Testis (tissue), 3 donors: ENCODE measurements around the gene SLC25A25. TPM values are rescaled to one million over a fixed set of nuclear protein-coding genes. Genes with fewer than 3 reads are reported as not detected.

Source experiments
- DNase-seq: peaks from one replicate; pipeline ENCODE4 v3.0.0-alpha.2; 2019
- H3K27ac ChIP-seq, 2 donors: fragments of 200-600 bp; sonication (generic); one replicate each; pipeline ENCODE4 v1.5.1; 2019
- H3K27me3 ChIP-seq: fragments of 200-600 bp; sonication (generic); one replicate; pipeline ENCODE4 v1.5.1; 2019
- H3K36me3 ChIP-seq: fragments of 200-600 bp; sonication (generic); one replicate; pipeline ENCODE4 v1.5.1; 2017; ENCODE audit warnings: low read depth; ENCODE audit errors: missing control alignments
- H3K4me1 ChIP-seq: fragments of 200-600 bp; sonication (generic); one replicate; pipeline ENCODE4 v1.5.1; 2019
- H3K4me3 ChIP-seq, 2 donors: fragments of 200-600 bp; sonication (generic); one replicate each; pipeline ENCODE4 v1.5.1; 2017 to 2019
- H3K9me3 ChIP-seq: fragments of 200-600 bp; sonication (generic); one replicate; pipeline ENCODE4 v1.5.1; 2017
- POLR2A ChIP-seq: fragments of 450-650 bp; IDR thresholded peaks from one replicate; pipeline ENCODE4 v1.6.1; 2017; ENCODE audit warnings: antibody characterized with exemption, mild to moderate bottlenecking, moderate library complexity
- WGBS, 2 donors: methylation state at CpG; one replicate each; pipeline ENCODE4 v1.1.5; 2018; 5-methylcytosine and 5-hydroxymethylcytosine counted together
- intact Hi-C: fragments of 100-400 bp; cut with DNase I; formaldehyde crosslinking; loops from one replicate; pipeline ENCODE4 v1.15.1; 2023; ENCODE audit warnings: low total_unique reads
- polyA plus RNA-seq: library from polyadenylated mRNA; stranded (reverse); fragments of 350-450 nt; fragmentation: Illumina TruSeq; extraction: RNeasy Lipid Tissue Mini Kit (QIAGEN cat#74804); gene quantifications from one replicate; pipeline ENCODE4 v1.2.3, GENCODE V29; 2014; ENCODE audit warnings: low read depth, low replicate concordance; ENCODE audit not compliant: insufficient read depth
- total RNA-seq, 2 donors: library from RNA; depleted of rRNA; stranded (reverse); fragments of >200 nt; gene quantifications; one replicate each; pipeline ENCODE4 v1.2.3, GENCODE V29; 2016
- TF ChIP-seq, protein P1 (sequence below), 3 experiments: fragments of 450-650 bp in 2 of 3; fragments of 200-600 bp in 1 of 3; sonication (generic) in 1 of 3; IDR thresholded peaks; one replicate each; pipeline ENCODE4 v1.5.1; 2016 to 2019; ENCODE audit warnings: antibody characterized with exemption in 3 of 3, mild to moderate bottlenecking in 2 of 3, moderate library complexity in 1 of 3

The SLC25A25 gene
- total and polyA plus RNA-seq, 3 donors from 2014 or later = 15.0 to 21.1 (median 19.1) TPM

DNA sequence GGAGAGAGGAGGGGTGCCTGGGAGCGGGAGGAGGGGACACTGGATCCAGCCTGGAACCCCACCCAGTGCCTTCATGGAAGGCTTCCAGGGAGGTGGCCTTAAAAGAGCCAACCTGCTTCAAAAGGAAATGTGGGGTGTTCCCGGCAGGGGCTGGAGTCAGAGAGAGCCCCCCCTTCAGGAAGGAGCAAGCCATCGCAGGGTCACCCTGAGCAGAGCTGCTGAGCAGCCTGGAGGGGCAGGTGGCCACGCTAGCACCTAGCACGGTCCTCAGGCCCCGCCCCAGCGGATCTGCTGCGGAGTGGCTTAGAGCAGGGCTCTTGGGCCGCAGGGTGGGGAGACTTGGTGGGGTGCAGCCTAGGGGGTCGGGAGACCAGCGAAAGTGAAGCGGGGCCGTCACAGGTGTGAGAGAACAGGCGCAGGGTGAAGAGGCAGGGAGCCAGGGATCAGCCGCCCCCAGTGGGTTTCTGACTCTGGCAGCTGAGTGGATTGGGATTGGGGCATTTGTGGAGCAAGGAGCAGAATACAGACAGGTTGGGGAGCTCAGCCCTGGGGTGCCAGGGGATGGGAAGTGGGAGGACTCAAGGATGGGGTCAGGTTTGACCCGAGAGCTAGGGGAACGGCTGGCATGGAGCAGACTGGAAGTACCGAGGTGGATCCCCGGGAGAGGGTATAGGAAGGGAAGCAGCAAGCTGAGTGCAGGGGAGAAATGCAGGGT is 82.7 kb downstream of the SLC25A25 start:
- H3K36me3 ChIP-seq = no peaks in the 10 kb centered on the region
- no peak for TF ChIP-seq POLR2A
- TF ChIP-seq, protein P1, sequence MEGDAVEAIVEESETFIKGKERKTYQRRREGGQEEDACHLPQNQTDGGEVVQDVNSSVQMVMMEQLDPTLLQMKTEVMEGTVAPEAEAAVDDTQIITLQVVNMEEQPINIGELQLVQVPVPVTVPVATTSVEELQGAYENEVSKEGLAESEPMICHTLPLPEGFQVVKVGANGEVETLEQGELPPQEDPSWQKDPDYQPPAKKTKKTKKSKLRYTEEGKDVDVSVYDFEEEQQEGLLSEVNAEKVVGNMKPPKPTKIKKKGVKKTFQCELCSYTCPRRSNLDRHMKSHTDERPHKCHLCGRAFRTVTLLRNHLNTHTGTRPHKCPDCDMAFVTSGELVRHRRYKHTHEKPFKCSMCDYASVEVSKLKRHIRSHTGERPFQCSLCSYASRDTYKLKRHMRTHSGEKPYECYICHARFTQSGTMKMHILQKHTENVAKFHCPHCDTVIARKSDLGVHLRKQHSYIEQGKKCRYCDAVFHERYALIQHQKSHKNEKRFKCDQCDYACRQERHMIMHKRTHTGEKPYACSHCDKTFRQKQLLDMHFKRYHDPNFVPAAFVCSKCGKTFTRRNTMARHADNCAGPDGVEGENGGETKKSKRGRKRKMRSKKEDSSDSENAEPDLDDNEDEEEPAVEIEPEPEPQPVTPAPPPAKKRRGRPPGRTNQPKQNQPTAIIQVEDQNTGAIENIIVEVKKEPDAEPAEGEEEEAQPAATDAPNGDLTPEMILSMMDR (IDR thresholded peaks at IDR 0.05) = no peak
- H3K4me3 ChIP-seq = no peak overlapping the region
- intact Hi-C loops = no loop called here
- no peaks in the 10 kb centered on the region for H3K27me3 ChIP-seq
- no peaks in the 10 kb centered on the region for H3K9me3 ChIP-seq
- 84 to 85% methylated on average over 14 to 19 of the region's 19 CpGs for WGBS, 2 donors
- H3K4me1 ChIP-seq = no peaks in the 10 kb centered on the region
- no peak overlapping the region for H3K27ac ChIP-seq
- DNase-seq = no peak

DNA sequence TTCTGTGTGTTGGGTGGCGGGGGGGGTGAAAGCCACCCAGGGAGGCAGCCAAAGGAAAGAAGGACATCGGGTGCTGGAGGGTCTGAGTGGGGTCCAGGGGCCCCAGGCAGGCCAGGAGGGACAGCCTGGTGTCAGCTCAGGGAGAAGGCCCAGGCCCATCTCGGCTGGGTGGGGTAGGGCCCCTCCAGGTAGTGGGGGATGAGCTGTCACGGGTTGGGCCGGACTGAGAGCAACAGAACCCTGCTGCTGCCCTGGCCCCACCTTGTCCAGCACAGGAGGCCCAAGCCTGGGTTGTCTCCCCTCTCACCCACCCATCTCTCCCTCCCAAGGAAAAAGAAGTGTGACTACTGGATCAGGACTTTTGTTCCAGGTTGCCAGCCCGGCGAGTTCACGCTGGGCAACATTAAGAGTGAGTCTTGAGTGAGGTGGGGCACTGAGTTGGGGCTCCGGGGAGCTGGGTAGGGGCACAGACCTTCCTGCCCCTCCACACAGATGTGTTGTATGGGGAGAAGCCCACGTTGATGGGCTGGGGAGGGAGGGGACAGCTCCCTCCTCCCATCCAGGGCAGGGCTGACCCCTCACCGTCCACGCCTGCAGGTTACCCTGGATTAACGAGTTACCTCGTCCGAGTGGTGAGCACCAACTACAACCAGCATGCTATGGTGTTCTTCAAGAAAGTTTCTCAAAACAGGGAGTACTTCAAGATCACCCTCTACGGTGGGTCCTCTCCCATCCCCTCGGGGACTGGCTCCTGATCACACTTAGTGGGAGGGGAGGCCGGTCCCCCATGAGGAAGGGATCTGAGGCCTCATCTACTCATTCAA is 83.5 kb downstream of the SLC25A25 start:
- no peaks in the 10 kb centered on the region for H3K36me3 ChIP-seq
- TF ChIP-seq, protein P1 (IDR thresholded peaks at IDR 0.05) = no peak
- no peaks in the 10 kb centered on the region for H3K9me3 ChIP-seq
- intact Hi-C loops = no loop called here
- no peaks in the 10 kb centered on the region for H3K27me3 ChIP-seq
- H3K4me3 ChIP-seq = no peak overlapping the region
- no peak for DNase-seq
- no peak overlapping the region for H3K27ac ChIP-seq
- WGBS, 2 donors = 89 to 91% methylated on average over 18 of the region's 18 CpGs
- no peaks in the 10 kb centered on the region for H3K4me1 ChIP-seq

DNA sequence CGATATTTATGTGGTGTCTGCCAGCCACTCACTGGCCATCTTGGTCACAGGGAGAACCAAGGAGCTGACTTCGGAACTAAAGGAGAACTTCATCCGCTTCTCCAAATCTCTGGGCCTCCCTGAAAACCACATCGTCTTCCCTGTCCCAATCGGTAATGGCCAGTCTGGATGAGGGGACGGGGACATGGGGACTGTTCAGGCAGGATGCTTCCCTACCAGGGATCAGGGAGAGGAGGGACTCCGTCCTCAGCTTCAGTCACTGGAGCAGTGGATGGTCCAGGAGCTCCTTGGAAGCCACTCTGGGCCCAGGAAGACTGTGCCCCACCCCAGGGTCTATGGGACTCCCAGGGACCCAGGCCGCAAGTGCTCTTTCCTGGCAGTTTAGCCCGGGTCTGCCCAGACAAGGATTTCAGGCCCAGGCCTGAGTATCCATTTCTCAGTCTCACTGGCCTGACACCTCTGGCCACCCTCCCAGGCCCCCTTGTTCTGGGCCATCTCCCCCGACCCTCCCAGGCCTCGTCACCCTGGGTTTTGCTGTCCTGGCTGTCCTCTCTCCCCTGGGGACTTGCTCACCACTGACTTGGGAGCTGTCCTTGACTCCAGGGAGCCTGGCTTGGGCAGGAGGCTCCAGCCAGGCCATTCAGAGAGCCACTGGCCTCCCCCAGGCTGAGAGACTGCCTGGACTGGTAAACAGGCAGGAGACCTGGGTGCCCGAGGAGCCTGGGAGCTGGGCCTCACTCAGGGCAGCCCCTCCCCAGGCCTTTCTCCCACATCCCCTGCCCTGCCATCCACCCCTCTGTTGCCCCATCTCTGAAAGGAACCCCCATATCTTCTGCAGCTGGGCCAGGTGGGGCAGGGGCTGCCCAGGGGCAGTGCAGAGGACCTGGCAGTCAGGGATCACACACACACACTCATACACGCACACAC is 84.4 kb downstream of the SLC25A25 start:
- DNase-seq = no peak
- H3K9me3 ChIP-seq = no peaks in the 10 kb centered on the region
- WGBS, 2 donors = 86 to 92% methylated on average over 12 to 13 of the region's 13 CpGs

More for the DNA sequence above, 84.4 kb downstream of the SLC25A25 start:
- Histone ChIP-seq H3K36me3 (no peaks in the 10 kb centered on the region), H3K4me1 (no peaks in the 10 kb centered on the region), H3K27me3 (no peaks in the 10 kb centered on the region), H3K27ac (no peak overlapping the region), H3K4me3 (no peak overlapping the region)
- intact Hi-C loops = no loop called here
- no peak for TF ChIP-seq POLR2A
- TF ChIP-seq, protein P1 (IDR thresholded peaks at IDR 0.05) = no peak
